ENCODE results near the gene JTB.

The JTB gene

DNA sequence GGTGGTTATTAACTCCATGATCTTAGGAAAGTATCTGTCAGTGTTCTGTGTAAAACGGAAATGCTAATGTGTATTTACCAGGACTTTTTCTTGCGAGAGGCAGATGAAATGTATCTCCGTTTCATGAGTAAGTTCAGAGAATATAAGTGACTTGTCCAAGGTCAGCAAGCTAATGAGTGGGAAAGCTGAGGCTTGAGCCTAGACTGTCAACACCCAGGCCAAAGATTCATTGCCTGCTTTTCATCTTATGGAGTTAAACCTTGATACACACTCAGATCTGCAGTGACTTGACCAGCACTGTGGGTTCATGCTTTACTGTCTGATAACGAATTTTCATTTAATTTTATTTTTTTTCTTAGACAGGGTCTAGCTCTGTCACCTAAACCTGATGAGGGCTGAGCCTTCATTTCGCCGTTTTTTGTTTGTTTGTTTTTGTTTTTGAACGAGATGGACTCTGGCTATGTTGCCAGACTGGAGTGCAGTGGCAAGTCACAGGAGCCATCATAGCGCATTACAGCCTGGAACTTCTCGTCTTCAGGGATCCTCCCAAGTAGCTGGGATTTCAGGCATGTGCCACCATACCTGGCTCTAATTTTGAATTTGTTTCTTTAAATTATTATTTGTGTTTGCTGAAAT lies 918 bp upstream of the JTB start:
- no peak for DNase-seq (ENCODE audit: low read depth)

DNA sequence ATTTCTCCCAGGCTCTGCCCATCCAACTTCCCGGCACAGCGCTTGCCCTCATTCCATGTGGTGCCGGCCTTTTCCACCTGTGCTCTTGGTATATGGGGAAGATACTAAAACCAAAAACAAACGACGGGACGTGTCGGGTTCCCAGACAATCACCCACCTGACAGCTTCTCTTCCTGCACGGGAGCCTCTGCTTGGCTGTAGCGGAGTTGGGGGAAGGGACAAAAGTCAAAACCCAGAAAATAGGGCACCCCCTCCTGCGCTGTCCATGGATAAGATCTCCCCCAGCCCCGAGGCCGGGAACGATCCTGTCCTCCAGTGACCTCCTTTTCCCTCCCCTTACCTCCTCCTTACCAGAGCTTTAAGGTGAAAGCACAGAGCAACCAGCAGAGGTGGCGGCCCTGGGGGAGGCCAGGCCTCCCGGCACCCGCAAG lies 640 bp downstream of the JTB start:
- DNase-seq (ENCODE audit: low read depth), result no peak

DNA sequence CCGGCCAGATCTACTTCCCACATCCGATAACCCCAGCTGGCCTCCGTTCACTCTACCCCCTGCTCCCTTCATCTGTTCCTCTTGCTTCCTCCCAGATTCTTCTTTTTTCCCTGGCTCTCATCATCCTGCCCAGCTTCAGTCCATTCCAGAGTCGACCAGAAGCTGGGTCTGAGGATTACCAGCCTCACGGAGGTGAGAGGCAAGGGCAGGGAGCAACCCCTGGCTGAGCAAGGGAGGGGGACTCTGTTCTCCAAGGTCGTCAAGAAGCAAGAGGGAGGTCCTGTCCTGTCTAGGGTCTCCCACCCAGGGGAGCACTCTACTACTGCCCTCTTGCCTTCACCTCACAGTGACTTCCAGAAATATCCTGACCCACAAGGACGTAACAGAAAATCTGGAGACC lies 3.9 kb downstream of the JTB start:
- no peak for DNase-seq (ENCODE audit: low read depth)

DNA sequence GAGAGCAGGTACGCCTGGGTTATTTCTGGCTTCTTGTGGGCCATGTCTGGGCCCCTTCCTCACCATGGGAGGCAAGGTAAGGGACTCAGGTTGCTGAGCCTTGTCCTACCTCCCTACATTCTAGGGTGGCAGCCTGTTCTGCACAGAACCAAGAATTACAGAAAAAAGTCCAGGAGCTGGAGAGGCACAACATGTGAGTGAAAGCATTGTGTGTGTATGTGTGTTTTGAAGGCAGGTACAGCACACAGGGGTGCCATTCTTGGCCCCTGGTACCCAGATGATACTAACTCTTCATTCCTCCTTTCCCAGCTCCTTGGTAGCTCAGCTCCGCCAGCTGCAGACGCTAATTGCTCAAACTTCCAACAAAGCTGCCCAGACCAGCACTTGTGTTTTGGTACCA lies 4.4 kb downstream of the JTB start:
- no peak for DNase-seq (ENCODE audit: low read depth)

DNA sequence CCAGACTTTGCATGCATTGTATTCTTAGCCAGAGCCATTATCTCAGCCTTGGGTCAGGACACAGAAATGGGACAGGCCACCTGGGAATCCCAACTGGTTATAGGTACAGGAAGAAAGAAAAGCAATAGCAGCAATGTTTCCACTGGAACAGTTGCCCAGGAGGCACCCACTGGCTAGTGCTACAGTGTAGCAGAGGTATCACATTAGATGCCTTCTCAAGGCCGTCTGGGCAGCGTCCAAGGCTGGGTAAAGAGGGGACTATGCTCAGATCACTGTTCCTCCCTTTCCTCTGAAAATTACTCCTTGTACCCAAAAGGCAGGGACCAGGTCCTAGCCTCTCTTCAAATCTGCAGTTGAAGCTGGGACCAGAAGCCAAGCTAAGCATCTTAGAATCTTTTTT lies 7.1 kb downstream of the JTB start:
- no peak for DNase-seq (ENCODE audit: low read depth)

DNA sequence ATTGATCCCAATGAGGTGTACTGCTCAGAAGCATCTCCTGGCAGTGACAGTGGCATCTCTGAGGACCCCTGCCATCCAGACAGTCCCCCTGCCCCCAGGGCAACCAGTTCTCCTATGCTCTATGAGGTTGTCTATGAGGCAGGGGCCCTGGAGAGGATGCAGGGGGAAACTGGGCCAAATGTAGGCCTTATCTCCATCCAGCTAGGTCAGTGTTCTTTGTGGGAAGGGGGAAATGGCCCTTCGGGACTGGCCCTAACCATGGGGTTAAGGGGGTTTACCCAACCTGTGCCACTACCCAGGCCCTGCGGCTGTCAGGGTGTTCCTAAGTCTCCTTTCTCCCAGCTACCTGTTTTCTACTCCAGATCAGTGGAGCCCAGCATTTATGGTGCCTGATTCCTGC lies 8.5 kb downstream of the JTB start:
- DNase-seq (ENCODE audit: low read depth), result no peak

DNA sequence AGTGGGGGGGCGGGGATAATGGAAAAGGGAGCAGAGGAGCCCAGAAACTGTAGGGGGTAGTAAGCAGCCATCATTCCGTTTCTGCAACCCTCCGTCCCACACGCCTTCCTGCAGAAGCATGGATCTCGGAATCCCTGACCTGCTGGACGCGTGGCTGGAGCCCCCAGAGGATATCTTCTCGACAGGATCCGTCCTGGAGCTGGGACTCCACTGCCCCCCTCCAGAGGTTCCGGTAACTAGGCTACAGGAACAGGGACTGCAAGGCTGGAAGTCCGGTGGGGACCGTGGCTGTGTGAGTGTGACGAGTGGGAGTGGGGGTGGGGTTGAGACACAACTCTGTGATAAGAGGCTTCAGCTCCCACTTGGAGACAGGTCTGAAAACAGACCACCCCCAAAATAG lies 9.1 kb downstream of the JTB start:
- DNase-seq (ENCODE audit: low read depth), result no peak

DNA sequence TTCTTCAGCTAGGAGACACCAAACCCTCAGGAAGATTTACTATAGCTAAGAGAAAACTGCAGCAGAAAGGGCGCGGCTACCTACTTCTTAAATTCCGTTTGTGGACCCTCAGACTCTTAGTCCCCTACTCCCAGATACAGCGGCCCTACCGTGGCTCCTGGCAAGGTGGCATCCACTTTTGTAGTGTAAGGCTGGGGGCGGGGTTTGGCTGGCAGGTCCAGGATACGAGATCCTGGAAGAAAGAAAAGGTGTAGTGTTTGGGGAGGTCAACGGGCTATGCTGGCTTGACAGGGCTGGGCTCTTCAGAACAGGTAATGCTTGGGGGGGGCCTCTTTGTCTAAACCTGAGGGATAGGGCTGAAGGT lies 9.5 kb downstream of the JTB start:
- no peak for DNase-seq (ENCODE audit: low read depth)

DNA sequence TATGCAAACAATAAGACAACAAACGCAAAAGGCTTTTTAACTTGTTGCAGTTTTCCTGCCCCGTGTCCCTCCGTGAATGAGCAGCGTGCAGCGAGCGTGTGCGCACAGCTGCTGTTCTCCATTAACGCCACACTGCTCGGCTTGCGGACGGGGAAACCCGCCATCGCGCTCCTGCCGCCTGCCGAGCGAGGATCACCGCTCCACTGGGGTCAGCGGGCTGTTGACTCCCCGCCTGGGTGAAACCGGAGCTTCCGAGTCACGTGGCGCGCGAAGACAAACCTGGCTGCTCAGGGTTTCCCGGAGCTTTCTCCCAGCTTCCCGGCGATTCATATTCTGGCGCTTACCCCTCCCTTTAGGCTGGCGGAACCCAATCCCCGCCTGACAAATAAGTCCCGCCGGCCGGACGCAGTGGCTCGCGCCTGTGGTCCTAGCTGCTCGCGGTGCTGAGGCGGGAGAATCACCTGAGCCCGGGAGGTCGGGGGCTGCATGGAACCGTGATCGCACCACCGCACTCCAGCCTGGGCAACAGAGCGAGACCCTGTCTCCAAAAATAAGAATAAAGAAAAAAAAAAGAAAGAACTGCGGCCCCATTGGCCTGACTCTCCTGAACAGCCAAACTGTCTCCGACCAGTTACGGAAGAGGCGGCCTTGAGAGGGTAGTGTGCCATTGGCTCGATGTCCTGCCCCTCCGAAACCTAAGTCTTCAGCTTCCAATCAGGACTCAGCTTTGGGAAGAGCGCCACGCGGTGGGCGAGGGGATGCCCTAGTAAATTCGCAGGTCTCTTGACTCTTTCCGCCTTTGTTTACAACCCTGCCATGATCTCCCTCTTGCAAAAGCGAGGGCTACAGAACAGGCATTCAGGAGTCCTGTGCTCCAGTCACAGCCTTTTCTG lies 10.1 kb downstream of the JTB start, which contains the start of gene CREB3L4:
TSS of gene CREB3L4 (plus strand) at position 796 of the 893 bp plus-strand sequence. CDS start 624 bp downstream, outside the sequence.
- peak; percentile 67 for DNase-seq (ENCODE audit: low read depth)

DNA sequence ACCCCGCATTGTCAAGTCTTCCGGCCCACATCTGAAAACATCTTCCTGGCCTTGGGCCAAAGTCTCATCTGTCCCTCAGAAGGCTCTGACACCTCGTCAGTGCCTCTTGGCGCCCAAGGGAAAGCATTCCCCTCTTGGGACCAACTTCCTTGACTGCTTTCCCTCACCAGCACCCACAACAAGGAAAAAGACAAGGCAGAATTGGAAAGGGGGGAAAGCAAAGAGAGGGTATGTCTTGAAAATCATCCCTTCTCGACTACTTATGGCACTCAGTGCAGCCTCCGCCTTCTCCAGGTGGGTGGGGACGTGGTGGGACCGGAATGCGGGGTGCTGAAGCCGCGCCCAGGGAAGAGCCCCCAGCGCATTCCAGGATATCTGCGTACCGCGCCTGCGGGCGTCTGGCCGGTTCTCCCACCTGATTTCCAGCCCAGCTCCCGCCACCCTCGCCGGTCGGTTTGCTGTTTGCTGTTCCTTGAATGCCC lies 13.6 kb downstream of the JTB start:
- DNase-seq (ENCODE audit: low read depth), result no peak

DNA sequence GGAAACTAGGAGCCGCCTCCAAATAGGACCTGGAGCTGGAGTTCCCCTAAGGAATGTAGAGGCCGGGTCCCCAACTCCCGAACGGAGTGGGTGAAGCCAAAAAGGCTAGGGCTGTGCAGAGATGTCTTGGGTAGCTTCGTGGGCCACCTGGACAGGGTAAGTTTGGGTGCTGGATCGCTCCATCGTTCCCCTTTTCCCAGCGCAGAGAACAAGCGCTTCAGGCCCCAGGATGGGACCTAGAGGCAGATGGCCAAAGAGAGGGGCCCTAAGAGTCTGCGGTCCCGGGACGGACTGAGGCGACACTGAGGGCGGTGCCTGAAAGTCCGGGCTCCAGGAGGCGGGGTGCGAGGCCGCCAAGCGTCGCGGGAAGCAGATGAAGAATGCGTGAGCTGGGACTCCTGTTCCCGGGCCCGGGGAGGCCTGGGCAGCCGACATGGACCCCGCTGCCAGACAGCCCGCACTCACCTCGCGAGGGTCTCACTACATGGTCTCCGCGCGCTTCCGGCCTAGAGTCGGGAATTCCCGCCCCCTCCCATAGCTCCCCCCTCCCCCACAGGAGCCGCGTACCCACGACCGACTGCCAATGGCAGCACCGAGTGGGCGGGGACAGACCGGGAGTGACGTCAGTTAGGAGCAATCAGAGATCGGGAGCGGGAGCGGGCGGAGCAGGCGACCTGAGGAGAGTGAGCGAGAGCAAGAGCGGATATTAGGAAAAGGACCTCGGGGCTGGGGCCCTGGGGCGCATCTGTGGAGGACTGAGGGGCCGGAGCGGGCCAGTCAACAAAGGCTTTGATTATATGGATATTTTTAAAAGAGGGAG lies 14.2 kb downstream of the JTB start, which contains the start of gene SLC39A1:
TSS of gene SLC39A1 (minus strand) at position 508 of the 820 bp plus-strand sequence. CDS start 822 bp downstream, outside the sequence.
- peak; percentile 90 for DNase-seq (ENCODE audit: low read depth)

DNA sequence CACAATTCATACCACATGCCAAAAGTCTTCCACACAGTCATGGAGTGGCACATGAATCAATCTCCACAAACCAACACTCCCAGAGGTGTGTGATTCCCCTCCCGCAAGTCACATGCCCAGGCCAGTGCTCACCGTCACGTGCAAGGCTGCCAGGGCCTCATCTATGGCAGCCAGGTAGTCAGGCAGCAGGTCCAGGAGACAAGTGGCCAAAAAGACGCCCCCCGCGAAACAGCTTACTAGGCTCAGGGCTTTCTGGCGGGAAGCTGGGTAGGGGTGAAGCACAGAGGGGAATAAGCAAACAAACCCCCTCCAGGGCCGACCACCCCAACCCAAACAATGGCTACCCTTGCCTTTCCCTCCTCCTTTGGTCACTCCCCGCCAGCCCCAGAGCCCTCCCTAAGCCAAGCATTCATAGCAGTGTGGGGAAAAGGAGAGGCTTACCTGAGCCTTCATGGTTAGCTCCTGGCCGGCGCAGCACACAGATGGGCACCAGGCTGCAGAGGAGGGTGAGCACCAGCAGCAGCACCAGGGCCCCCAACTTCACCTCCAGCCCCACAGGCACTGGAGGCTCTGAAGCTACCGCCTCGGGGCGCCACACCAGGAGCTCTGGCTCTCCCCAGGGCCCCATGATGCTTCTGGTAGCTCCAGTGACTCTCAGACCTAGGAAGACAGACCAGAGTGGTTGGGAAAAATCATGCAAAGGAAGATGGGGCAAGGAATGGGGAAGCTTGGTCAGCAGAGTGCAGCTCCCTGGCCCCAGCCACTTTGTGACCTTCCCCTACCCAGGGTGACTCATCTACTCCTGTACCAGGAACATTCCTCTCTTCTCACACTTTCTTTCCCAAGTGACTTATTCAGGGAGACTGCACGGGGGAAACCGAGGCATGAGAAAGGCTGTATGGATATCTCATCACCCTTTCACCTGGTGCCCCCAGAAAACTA lies 15.1 kb downstream of the JTB start:
- no peak for DNase-seq (ENCODE audit: low read depth)

DNA sequence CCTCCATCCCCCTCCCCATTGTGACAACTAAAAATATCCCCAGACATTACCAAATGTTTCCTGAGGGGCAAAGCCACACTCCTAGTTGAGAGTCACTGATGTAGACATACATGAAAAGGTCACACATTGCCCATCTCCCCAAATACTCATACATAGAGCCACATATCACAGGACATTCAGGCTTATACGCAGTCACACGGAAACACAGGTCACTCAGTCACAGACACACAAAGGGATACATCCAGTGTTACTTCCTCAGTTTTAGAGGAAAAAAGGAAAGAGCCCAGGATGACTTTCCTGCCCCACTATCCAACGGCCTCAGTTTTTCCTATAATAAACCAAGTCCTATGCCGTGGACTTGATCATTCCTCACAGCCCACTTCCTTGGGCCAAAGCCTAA lies 16.1 kb downstream of the JTB start:
- DNase-seq (ENCODE audit: low read depth), result no peak

DNA sequence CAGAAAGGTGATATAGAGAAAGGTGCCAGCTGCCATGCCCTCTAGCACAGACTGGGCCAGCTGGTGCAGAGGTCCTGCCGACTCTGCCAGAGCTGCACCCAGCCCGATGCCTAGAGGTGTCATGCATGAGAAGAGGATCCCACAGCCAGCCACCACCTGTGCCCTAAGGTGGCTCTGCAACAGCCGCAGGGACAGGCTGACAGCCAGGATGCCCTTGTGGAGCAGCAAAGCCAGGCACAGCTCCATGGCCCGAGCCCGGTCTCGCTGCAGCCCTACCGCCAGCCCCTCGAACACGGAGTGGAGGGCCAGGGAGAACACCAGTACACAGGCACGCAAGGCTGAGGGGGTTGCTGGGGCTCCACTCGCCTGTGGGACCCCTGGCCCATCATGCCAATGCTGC lies 17.3 kb downstream of the JTB start:
- DNase-seq (ENCODE audit: low read depth), result no peak

DNA sequence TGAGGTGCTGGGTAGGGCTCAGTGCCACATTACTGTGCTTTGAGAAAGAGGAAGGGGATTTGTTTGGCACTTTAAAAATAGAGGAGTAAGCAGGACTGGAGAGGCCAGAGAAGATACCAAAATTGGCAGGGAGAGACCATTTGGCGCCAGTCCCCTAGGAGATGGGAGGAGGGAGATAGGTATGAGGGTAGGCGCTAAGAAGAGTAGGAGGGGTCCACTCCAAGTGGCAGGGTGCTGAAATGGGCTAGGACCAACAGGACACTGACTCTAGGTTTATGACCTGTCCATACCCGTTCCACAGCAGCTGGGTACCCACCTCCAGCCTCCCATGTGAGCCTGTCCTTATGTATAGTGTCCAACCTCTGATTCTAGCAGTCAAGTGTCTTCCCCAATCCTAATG lies 18.0 kb downstream of the JTB start:
- no peak for DNase-seq (ENCODE audit: low read depth)

DNA sequence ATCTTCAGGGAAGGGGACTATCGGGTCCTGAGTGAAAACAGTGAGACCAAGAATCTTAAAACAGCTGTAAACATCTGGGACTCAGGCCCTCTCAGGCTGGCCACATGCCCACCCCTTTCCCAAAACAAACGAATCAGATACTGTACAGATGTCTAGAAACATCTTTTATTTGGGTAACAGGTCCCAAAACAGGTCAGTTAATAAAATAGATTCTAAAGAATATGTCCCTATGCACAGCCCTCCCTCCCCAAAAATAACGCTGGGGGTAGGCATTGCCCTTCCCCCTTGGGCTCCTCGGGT lies 18.6 kb downstream of the JTB start:
- no peak for DNase-seq (ENCODE audit: low read depth)

DNA sequence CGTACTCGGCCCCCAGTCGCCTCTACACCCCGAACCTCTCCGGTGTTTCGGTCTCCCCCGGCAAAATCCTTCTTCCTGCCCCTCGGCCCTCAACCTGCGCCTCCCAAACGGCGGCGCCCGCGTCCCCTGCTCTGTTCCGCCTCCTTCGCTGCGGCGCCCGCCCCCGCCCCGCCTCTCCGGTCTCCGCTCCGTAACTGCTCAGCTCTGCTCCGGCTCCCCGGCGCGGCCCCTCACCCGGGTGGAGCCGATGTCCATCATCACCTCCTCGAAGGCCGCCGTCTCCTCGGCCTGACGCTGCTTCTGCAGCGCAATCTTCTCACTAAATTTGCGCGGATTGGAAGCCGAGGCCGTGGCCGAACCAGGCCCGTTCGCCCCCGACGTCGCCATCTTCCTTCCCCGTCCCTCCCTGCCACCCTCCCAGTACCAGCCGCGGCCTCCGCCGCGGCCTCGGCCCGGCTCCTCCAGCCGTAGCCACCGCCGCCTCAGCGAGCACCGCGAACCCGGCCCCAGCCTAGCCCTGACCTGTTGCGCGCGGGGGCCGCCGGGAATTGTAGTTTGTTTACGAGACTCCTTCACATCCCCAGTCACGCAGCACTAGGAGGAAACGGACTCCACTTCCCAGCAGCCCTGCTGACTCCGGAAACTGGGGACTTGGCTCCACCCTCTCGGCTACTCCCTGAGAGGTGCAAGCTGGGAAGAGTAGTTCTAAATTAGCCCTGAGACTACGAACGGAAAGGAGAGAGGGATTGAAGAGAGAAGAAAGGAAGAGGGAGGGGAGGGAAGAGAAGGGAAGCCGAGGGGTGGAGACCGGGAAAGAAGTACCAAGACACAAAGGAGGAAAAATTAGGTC lies 19.1 kb downstream of the JTB start, which contains the start of gene CRTC2:
TSS of gene CRTC2 (minus strand) at position 502 of the 850 bp plus-strand sequence. CDS start at position 387, 115 bp downstream.
- peak; percentile 96 for DNase-seq (ENCODE audit: low read depth)

DNA sequence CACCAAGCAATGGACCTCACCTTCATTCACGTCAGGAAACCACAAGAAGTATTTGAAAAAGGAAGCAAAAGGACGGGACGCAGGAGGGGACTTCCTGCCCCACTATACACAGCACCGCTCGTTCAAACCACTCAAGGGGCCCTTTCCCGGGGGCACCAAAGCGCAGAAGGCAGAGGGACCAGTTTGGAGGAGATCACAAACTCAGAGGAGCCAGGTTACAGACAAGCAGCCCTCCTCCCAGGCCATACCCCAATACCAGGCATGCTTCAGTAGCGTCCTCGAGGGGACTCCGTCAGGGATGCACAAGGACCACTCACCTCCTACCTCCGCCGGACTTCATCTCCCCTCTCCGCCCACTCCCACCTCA lies 19.7 kb downstream of the JTB start:
- DNase-seq (ENCODE audit: low read depth), result no peak

DNA sequence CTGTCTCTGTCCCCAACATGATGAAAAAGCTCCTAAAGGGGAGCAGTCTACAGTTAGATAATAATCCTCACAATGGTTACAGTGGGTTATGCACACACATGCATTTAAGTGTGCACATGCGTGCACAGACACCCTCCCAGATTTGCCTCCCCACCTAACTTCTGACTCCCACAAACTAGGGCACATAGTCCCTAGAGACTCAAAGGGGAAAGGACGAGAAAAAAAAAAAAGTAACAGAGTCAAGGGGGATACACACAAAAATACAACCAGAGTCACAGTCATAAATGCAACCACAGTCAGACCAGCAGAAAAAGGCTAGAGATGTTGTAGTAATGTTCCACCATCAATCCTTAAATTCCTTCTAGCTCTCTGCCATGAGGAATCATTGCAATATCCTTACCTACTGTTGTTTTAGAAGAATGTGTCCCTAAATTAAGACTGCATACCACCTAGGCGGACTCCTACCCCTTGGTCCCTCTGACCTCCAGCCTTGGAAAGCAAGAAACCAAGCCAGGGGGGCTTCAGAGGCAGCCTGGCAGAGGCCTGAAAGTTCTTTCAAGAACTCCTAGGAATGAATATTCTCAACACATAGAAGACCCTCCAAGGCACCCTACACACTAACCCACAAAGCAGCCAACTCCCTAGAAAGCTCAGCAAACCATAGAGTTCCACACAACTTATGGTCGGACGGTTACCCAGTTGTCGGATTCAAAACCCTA lies 20.3 kb downstream of the JTB start:
- no peak for DNase-seq (ENCODE audit: low read depth)

DNA sequence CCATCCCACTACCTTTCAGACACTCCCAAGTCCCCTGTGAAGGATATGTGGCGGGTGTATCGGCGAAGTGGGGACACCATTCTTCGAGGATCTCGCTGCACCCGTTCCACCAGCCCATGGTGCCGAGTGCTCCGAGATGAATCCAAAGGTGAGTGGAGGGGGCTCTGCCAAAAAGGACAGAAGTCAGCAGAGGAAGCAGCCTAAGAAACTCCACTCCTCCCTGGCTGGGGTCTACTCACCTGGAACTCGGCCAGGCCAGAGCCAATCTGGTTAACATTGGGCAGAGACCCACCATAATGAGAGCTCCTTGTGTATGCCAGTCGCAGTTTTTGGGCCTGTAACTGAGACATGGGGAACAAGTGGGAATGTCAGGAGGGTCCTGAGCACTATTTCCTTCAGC lies 22.6 kb downstream of the JTB start:
- no peak for DNase-seq (ENCODE audit: low read depth)

Data from stimulated activated CD8-positive, alpha-beta memory T cell treated with anti-CD3 and anti-CD28 coated beads, Interleukin-12 subunit alpha, Interleukin-12 subunit beta, amount 100 ng/mL, for 1 hour (primary cell).